ENCODE measurements around the gene ELK4. TPM values are rescaled to one million over a fixed set of nuclear protein-coding genes. Genes with fewer than 3 reads are reported as not detected.

ELK4 gene
- total RNA-seq, 2 experiments from 2014 or later, result 80.6 to 83.0 TPM

- no peaks in the 10 kb centered on the region for H3K9me3 Mint-ChIP-seq
- POLR2A ChIA-PET, result interaction anchor here (2.3 kb wide), 1 partner anchor 12 kb away, joined by 11 read pairs; the partner anchor contains the start of gene ELK4
- no peaks in the 10 kb centered on the region for H3K27me3 Mint-ChIP-seq
- peaks cover 66% of the 10 kb centered on the region for H3K36me3 Mint-ChIP-seq (ENCODE audit: low read depth)
- peaks cover 14% of the 10 kb centered on the region for H3K4me1 Mint-ChIP-seq
- no peak overlapping the region for H3K27ac Mint-ChIP-seq
- CTCF ChIA-PET, result interaction anchor here (0.6 kb wide), 1 partner anchor 38 kb away, joined by 7 read pairs; no protein-coding TSS in a partner anchor
- no peak for DNase-seq
- no peak overlapping the region for H3K4me3 Mint-ChIP-seq
These were observed 12.4 kb downstream of the ELK4 start for GRCh38 chr1:205619376-205619775.

- POLR2A ChIA-PET, result interaction anchor here (0.7 kb wide), 1 partner anchor 15 kb away, joined by 3 read pairs; no protein-coding TSS in a partner anchor
- Mint-ChIP-seq H3K27ac (no peak overlapping the region), H3K4me1 (peaks cover 24% of the 10 kb centered on the region), H3K27me3 (no peaks in the 10 kb centered on the region), H3K36me3 (ENCODE audit: low read depth) (peaks cover 62% of the 10 kb centered on the region), H3K9me3 (no peaks in the 10 kb centered on the region), H3K4me3 (no peak overlapping the region)
- no peak for DNase-seq
- CTCF ChIA-PET, result no interaction called here
These were observed 15.1 kb downstream of the ELK4 start for GRCh38 chr1:205616563-205617293.

GRCh38 chr1:205615789-205616188 lies 16.0 kb downstream of the ELK4 start:
- peaks cover 33% of the 10 kb centered on the region for H3K4me1 Mint-ChIP-seq
- no peak overlapping the region for H3K27ac Mint-ChIP-seq
- no peak overlapping the region for H3K4me3 Mint-ChIP-seq
- H3K36me3 Mint-ChIP-seq (ENCODE audit: low read depth), result peaks cover 65% of the 10 kb centered on the region
- ChIA-PET CTCF (interaction anchor here (0.5 to 1.5 kb wide), 3 partner anchors 16 to 929 kb away, joined by 3 to 4 read pairs (median 4); partner anchors contain the start of gene ELK4), POLR2A (interaction anchor here (0.9 kb wide), 1 partner anchor 16 kb away, joined by 3 read pairs; no protein-coding TSS in a partner anchor)
- DNase-seq, result no peak
- H3K27me3 Mint-ChIP-seq, result no peaks in the 10 kb centered on the region
- no peaks in the 10 kb centered on the region for H3K9me3 Mint-ChIP-seq

DNA sequence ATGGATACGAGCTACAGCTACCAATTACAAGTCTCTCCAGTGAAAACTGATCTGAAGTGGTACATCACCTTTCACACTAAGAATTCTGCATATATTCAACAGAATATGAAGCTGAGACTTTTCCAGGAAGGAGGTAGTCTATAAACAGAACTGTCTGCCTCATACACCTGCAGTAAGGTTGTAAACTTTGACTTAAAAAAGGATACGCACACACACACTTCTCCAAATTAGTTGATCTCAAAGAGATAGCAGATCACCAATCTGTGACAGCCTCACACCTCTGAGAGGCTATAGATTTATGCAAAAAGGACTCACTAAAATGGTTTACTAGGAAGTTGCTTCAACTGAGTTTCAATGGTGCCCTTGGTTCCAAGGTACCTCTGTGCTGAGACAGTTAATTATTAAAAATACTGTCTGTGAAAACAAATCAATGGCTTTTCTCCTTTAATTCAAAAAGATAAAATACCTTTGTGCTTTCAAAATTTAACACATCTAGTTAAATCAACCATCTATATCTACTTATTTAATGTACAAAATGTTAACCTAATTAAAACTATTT lies 17.9 kb downstream of the ELK4 start:
- peaks cover 39% of the 10 kb centered on the region for H3K4me1 Mint-ChIP-seq
- DNase-seq, result no peak
- no peak overlapping the region for H3K4me3 Mint-ChIP-seq
- H3K27ac Mint-ChIP-seq, result no peak overlapping the region
- H3K36me3 Mint-ChIP-seq (ENCODE audit: low read depth), result peaks cover 62% of the 10 kb centered on the region
- ChIA-PET CTCF (interaction anchor here (0.9 to 1.3 kb wide), 2 partner anchors 18 to 20 kb away, joined by 3 read pairs; partner anchors contain the start of gene ELK4), POLR2A (interaction anchor here (1.7 kb wide), 1 partner anchor 18 kb away, joined by 7 read pairs; the partner anchor contains the start of gene ELK4)
- H3K27me3 Mint-ChIP-seq, result no peaks in the 10 kb centered on the region
- H3K9me3 Mint-ChIP-seq, result no peaks in the 10 kb centered on the region

DNA sequence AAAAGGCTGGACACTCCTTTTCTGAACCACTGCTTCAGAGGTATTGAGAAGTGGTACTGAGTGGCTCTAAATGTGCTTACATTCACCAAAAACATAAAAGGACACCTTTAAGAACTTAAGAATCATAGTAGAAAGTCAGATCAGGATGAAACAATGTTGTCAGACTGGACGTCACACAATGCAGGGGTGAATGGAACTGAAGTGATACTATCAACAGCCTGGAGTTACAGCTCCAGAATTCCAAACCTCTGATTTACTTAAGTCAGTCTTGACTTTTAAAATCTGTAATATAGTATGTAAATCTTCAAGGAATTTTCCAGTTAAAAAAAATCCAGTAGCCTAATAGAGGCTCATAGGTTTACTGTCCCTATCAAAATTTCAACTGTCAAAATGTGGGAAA lies 19.3 kb downstream of the ELK4 start:
- Mint-ChIP-seq H3K4me3 (no peak overlapping the region), H3K36me3 (ENCODE audit: low read depth) (peaks cover 64% of the 10 kb centered on the region), H3K9me3 (no peaks in the 10 kb centered on the region), H3K27me3 (no peaks in the 10 kb centered on the region), H3K4me1 (peaks cover 41% of the 10 kb centered on the region), H3K27ac (no peak overlapping the region)
- CTCF ChIA-PET, result interaction anchor here (1.0 kb wide), 1 partner anchor 21 kb away, joined by 3 read pairs; no protein-coding TSS in a partner anchor
- POLR2A ChIA-PET, result interaction anchor here (1.7 kb wide), 1 partner anchor 19 kb away, joined by 7 read pairs; the partner anchor contains the start of gene ELK4
- DNase-seq, result no peak

GRCh38 chr1:205612104-205612503 lies 19.7 kb downstream of the ELK4 start:
- Mint-ChIP-seq H3K27ac (no peak overlapping the region), H3K36me3 (ENCODE audit: low read depth) (peaks cover 65% of the 10 kb centered on the region), H3K27me3 (no peaks in the 10 kb centered on the region), H3K4me1 (peaks cover 41% of the 10 kb centered on the region), H3K4me3 (no peak overlapping the region), H3K9me3 (no peaks in the 10 kb centered on the region)
- ChIA-PET POLR2A (no interaction called here), CTCF (no interaction called here)
- no peak for DNase-seq

DNA sequence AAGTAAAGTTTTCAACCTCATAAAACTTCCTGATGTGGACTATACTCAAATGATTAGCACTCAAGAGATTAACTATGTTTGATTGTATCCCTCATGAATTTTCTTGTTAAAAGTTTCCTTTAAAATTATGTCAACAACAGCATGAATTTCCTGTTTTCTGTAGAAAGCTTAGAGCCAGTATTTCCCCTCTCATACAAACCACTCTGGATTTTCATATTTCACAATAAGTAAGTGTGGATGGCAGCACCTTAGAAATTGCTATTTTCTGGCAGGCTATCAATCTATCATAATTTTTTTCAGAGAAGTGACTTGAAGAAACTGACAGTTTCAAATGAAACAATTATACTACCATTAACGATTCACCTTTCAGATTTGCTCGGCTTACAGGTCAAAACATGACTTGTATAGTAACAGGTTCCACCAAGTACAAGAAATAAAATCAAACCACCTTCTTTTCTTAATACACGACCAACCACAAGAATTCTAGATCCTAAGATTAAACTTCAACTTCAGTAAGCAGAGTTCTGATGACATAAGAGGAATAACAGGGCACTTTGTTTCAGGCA lies 20.8 kb downstream of the ELK4 start:
- ChIA-PET CTCF (interaction anchor here (0.8 kb wide), 1 partner anchor 20 kb away, joined by 3 read pairs; no protein-coding TSS in a partner anchor), POLR2A (interaction anchor here (1.0 kb wide), 1 partner anchor 20 kb away, joined by 3 read pairs; no protein-coding TSS in a partner anchor)
- Mint-ChIP-seq H3K27me3 (no peaks in the 10 kb centered on the region), H3K4me3 (no peak overlapping the region), H3K4me1 (peaks cover 35% of the 10 kb centered on the region), H3K27ac (peak overlapping the region; percentile 36), H3K9me3 (no peaks in the 10 kb centered on the region), H3K36me3 (ENCODE audit: low read depth) (peaks cover 59% of the 10 kb centered on the region)
- no peak for DNase-seq

GRCh38 chr1:205610036-205610435 lies 21.8 kb downstream of the ELK4 start:
- Mint-ChIP-seq H3K4me3 (no peak overlapping the region), H3K4me1 (peaks cover 32% of the 10 kb centered on the region), H3K27ac (no peak overlapping the region), H3K27me3 (no peaks in the 10 kb centered on the region), H3K36me3 (ENCODE audit: low read depth) (peaks cover 52% of the 10 kb centered on the region), H3K9me3 (no peaks in the 10 kb centered on the region)
- ChIA-PET POLR2A (interaction anchor here (2.3 kb wide), 1 partner anchor 16 kb away, joined by 6 read pairs; no protein-coding TSS in a partner anchor), CTCF (interaction anchor here (3.9 kb wide), 1 partner anchor 18 kb away, joined by 17 read pairs; no protein-coding TSS in a partner anchor)
- DNase-seq, result no peak

GRCh38 chr1:205604825-205605505 lies 26.8 kb downstream of the ELK4 start:
- H3K27me3 Mint-ChIP-seq, result no peaks in the 10 kb centered on the region
- peaks cover 21% of the 10 kb centered on the region for H3K4me1 Mint-ChIP-seq
- H3K36me3 Mint-ChIP-seq (ENCODE audit: low read depth), result peaks cover 41% of the 10 kb centered on the region
- ChIA-PET CTCF (interaction anchor here (1.0 to 1.2 kb wide), 2 partner anchors 27 to 54 kb away, joined by 3 read pairs; no protein-coding TSS in a partner anchor), POLR2A (no interaction called here)
- DNase-seq, result no peak
- H3K9me3 Mint-ChIP-seq, result no peaks in the 10 kb centered on the region
- H3K27ac Mint-ChIP-seq, result no peak overlapping the region
- no peak overlapping the region for H3K4me3 Mint-ChIP-seq

DNA sequence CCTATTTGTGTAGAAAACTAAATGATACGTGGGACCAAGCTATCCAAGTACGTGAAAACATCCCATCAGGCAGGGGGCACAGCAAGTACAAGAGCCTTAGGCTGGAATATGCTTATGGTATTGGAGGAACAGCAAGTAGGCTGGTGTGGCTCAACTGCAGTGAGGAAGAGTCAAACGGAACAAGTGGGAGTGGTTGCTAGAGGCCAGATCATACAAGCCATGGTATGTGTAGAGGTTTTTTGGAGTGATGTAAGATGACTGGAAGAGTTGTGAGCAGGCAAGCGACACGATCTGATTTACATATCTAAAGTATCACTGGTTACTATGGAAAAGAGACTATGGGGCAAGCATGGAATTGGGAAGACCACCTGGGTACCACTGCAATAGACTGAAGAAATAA lies 27.8 kb downstream of the ELK4 start:
- no peak overlapping the region for H3K27ac Mint-ChIP-seq
- no peak overlapping the region for H3K4me3 Mint-ChIP-seq
- DNase-seq, result no peak
- H3K9me3 Mint-ChIP-seq, result no peaks in the 10 kb centered on the region
- H3K27me3 Mint-ChIP-seq, result no peaks in the 10 kb centered on the region
- H3K36me3 Mint-ChIP-seq (ENCODE audit: low read depth), result peaks cover 37% of the 10 kb centered on the region
- ChIA-PET CTCF (interaction anchor here (0.6 to 1.2 kb wide), 2 partner anchors 55 to 67 kb away, joined by 3 read pairs; no protein-coding TSS in a partner anchor), POLR2A (no interaction called here)
- H3K4me1 Mint-ChIP-seq, result peaks cover 24% of the 10 kb centered on the region

- no peak for DNase-seq
- POLR2A ChIA-PET, result interaction anchor here (2.4 to 3.3 kb wide), 2 partner anchors 9 to 30 kb away, joined by 14 to 26 read pairs; partner anchors contain the start of gene ELK4
- H3K36me3 Mint-ChIP-seq (ENCODE audit: low read depth), result peaks cover 32% of the 10 kb centered on the region
These were observed 30.6 kb downstream of the ELK4 start for GRCh38 chr1:205601205-205601604.

GRCh38 chr1:205600085-205600484 lies 31.7 kb downstream of the ELK4 start:
- H3K4me3 Mint-ChIP-seq, result no peak overlapping the region
- peaks cover 37% of the 10 kb centered on the region for H3K36me3 Mint-ChIP-seq (ENCODE audit: low read depth)
- CTCF ChIA-PET, result interaction anchor here (1.2 to 4.6 kb wide), 6 partner anchors 8 to 111 kb away, joined by 3 to 32 read pairs (median 18); partner anchors contain the start of gene ELK4
- POLR2A ChIA-PET, result interaction anchor here (2.4 to 3.3 kb wide), 2 partner anchors 8 to 31 kb away, joined by 14 to 26 read pairs; partner anchors contain the start of gene ELK4
- H3K9me3 Mint-ChIP-seq, result no peaks in the 10 kb centered on the region
- H3K27me3 Mint-ChIP-seq, result no peaks in the 10 kb centered on the region
- H3K27ac Mint-ChIP-seq, result peak overlapping the region; percentile 41
- H3K4me1 Mint-ChIP-seq, result peaks cover 32% of the 10 kb centered on the region
- no peak for DNase-seq

More at GRCh38 chr1:205601205-205601604, 30.6 kb downstream of the ELK4 start:
- no peak overlapping the region for H3K4me3 Mint-ChIP-seq
- H3K27me3 Mint-ChIP-seq, result no peaks in the 10 kb centered on the region
- CTCF ChIA-PET, result interaction anchor here (1.2 to 4.6 kb wide), 5 partner anchors 9 to 71 kb away, joined by 3 to 32 read pairs (median 26); partner anchors contain the start of gene ELK4
- H3K27ac Mint-ChIP-seq, result no peak overlapping the region
- H3K9me3 Mint-ChIP-seq, result no peaks in the 10 kb centered on the region
- H3K4me1 Mint-ChIP-seq, result peaks cover 22% of the 10 kb centered on the region
